ENCODE data around the gene EPHX1. TPM values are rescaled to one million over a fixed set of nuclear protein-coding genes. Genes with fewer than 3 reads are reported as not detected.

EPHX1 gene
- total and polyA plus RNA-seq, 4 donors, result 93.8 to 1,448 (median 204) TPM

- no peak for TF ChIP-seq REST (IDR thresholded peaks at IDR 0.05)
- TF ChIP-seq HNF4G (IDR thresholded peaks at IDR 0.05), result no peak
- no peak for TF ChIP-seq RAD21 (IDR thresholded peaks at IDR 0.05)
- no peak for TF ChIP-seq FOXA1 (IDR thresholded peaks at IDR 0.05)
- no peak for TF ChIP-seq FOXA2 (IDR thresholded peaks at IDR 0.05)
- TF ChIP-seq TAF1 (conservative IDR thresholded peaks at IDR 0.05), result no peak
- TF ChIP-seq NR2F2 (IDR thresholded peaks at IDR 0.05), result no peak
- TF ChIP-seq CTCF (IDR thresholded peaks at IDR 0.05; ENCODE audit: low read depth, low read length, missing input control), result no peak
- TF ChIP-seq GABPA (IDR thresholded peaks at IDR 0.05 in 1 of 2, conservative IDR thresholded peaks at IDR 0.05 in 1 of 2), result no peak
- TF ChIP-seq YY1 (IDR thresholded peaks at IDR 0.05), result no peak
- TF ChIP-seq RXRA (IDR thresholded peaks at IDR 0.05), result no peak
- no peak for TF ChIP-seq JUND (IDR thresholded peaks at IDR 0.05)
- no peak for TF ChIP-seq ATF3 (IDR thresholded peaks at IDR 0.05)
- TF ChIP-seq EGR1 (IDR thresholded peaks at IDR 0.05; ENCODE audit: low read depth in 2 of 2), result no peak
- no peak for TF ChIP-seq SP1 (IDR thresholded peaks at IDR 0.05)
- no peak for TF ChIP-seq ZBTB33 (IDR thresholded peaks at IDR 0.05)
- no peak for DNase-seq (ENCODE audit: low spot score)
- Histone ChIP-seq H3K4me3 (ENCODE audit: low read depth in 1 of 3, low read length in 3 of 3) (no peak overlapping the region), H3K27ac (ENCODE audit: low read depth in 1 of 2, low read length in 2 of 2) (no peak overlapping the region), H3K9me3 (ENCODE audit: control insufficient read depth in 4 of 4, low read length in 3 of 4) (no peaks in the 10 kb centered on the region), H3K36me3 (ENCODE audit: control insufficient read depth in 4 of 4, insufficient read depth in 3 of 4, low read depth in 1 of 4, low read length in 3 of 4) (peaks cover 25 to 79% (median 57%) of the 10 kb centered on the region in 4 donors), H3K4me1 (ENCODE audit: control insufficient read depth in 4 of 4, insufficient read depth in 4 of 4, low read length in 3 of 4) (peaks cover 0 to 2% (median 0%) of the 10 kb centered on the region in 4 donors), H3K27me3 (ENCODE audit: control insufficient read depth in 4 of 4, insufficient read depth in 4 of 4, low read length in 3 of 4) (no peaks in the 10 kb centered on the region), H3K9ac (ENCODE audit: low read depth in 1 of 2, low read length in 2 of 2) (no peak overlapping the region)
- 91% methylated on average over 4 of the region's 4 CpGs for WGBS
Measured at GRCh38 chr1:225840713-225841112, 30.8 kb downstream of the EPHX1 start.

GRCh38 chr1:225842074-225842473 is 32.1 kb downstream of the EPHX1 start:
- peaks cover 22 to 78% (median 51%) of the 10 kb centered on the region in 4 donors for H3K36me3 ChIP-seq (ENCODE audit: control insufficient read depth in 4 of 4, insufficient read depth in 3 of 4, low read depth in 1 of 4, low read length in 3 of 4)
- no peaks in the 10 kb centered on the region for H3K4me1 ChIP-seq (ENCODE audit: control insufficient read depth in 4 of 4, insufficient read depth in 4 of 4, low read length in 3 of 4)
- WGBS, result 75% methylated on average over 12 of the region's 12 CpGs
- no peak overlapping the region for H3K4me3 ChIP-seq (ENCODE audit: low read depth in 1 of 3, low read length in 3 of 3)
- no peaks in the 10 kb centered on the region for H3K9me3 ChIP-seq (ENCODE audit: control insufficient read depth in 4 of 4, low read length in 3 of 4)
- no peak overlapping the region for H3K27ac ChIP-seq (ENCODE audit: low read depth in 1 of 2, low read length in 2 of 2)
- no peaks in the 10 kb centered on the region for H3K27me3 ChIP-seq (ENCODE audit: control insufficient read depth in 4 of 4, insufficient read depth in 4 of 4, low read length in 3 of 4)
- DNase-seq (ENCODE audit: low spot score), result no peak
- H3K9ac ChIP-seq (ENCODE audit: low read depth in 1 of 2, low read length in 2 of 2), result no peak overlapping the region
- TF ChIP-seq RAD21 (IDR thresholded peaks at IDR 0.05) (no peak), FOXA2 (IDR thresholded peaks at IDR 0.05) (no peak), ZBTB33 (IDR thresholded peaks at IDR 0.05) (no peak), YY1 (IDR thresholded peaks at IDR 0.05) (no peak), HNF4G (IDR thresholded peaks at IDR 0.05) (no peak), ATF3 (IDR thresholded peaks at IDR 0.05) (no peak), CTCF (IDR thresholded peaks at IDR 0.05; ENCODE audit: low read depth, low read length, missing input control) (no peak), SP1 (IDR thresholded peaks at IDR 0.05) (no peak), MAX (IDR thresholded peaks at IDR 0.05) (no peak), JUND (IDR thresholded peaks at IDR 0.05) (no peak), EGR1 (IDR thresholded peaks at IDR 0.05; ENCODE audit: low read depth in 2 of 2) (no peak), RXRA (IDR thresholded peaks at IDR 0.05) (no peak), FOXA1 (IDR thresholded peaks at IDR 0.05) (no peak)

Measured in liver (tissue), 9 donors.